NCI-H82 treated with DMSO at 0.1 percent for 48 hours (cell line): Measurements from ENCODE around the gene LGI4.

Experiments
- DNase-seq: peaks from one replicate; lab custom pipeline; 2025; ENCODE audit not compliant: unreplicated experiment; lab: John Stamatoyannopoulos, UW

The LGI4 gene

DNA sequence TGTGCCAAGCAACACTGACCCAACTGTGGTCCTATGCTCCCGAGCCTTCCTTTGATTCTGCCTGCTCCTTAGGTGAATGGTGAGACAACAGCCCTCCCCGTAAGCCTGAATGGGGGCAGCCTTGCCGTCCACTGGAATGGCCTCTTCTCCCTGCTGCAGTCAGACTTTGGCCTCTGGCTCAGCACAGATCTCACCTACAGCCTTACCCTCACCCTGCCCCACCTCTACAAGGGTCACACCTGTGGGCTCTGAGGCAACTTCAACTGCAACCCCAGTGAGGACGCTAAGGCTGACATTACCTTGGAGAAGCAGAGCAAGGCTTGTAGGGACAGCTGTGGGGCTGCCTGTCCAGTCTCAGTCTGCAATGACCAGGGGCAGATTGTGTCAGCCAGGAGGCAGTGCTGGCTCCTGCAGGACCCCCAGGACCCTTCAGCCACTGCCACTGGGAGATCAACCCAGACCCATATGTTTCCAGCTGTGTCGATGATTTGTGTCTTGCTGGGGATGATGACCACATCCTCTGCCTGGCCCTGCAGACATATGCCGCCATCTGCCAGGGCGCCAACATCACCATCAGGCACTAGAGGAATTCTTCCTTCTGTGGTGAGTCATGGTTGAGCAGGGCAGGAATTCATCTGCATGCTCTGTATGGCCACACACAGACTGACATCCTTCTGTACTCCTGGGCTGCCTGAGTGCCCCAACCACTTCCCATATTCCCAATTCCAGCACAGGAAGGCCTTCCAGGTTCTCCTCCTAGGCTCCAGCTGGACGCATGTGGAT is 46.5 kb downstream of the LGI4 start:
- DNase-seq = no peak

DNA sequence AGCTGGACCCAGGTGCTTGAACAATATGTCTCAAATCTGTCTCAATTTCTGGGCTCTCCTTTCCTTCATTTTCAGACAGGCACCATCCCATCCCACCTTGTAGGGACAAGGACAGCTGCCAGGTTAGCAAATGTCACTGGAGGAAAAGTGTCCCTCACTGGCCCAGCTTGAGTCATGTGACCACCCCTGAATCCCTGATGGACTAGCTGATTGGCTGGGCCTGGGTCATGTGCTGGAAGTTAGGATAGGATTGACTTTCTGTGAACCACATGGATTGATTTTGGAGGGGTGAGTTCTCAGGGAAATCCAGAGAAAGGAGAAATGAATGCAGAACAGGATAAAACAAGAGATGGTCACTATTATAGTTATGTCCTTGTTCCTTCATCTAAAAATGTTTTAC is 47.5 kb downstream of the LGI4 start:
- no peak for DNase-seq

DNA sequence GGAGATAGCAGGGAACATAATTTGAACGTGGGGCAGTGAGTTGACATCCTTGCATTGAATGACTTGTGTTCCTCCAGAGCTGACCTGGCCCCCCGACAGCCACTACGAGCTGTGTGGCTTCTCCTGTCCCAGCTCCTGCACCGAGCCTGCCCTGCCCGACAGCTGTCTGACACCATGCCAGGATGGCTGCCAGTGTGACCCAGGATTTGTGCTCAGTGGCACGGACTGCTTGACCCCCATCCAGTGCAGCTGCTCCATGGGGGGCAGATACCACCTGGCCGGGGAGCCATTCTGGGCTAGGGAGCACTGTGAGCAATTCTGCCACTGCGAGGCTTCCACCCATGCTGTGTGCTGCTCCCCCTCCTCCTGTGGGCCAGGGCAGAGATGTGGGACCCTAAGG is 48.4 kb downstream of the LGI4 start:
- no peak for DNase-seq

DNA sequence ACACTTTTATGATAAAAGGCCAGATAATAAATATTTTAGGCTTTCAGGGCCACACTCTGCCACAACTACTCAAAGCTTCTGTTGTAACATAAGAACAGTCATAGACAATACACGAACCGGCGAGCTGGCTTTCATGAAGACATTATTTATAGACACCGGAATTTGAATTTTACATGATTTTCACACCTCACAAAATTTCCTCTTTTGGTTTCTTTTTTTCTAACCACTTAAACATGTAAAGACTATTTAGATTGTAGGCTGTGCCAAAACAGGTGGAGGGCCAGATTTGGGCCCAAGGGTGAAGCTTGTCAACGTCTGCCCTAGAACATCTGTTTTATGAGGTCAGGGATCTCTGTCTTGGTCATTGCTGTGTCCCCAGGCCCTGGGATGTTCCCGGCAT is 48.9 kb downstream of the LGI4 start:
- no peak for DNase-seq

- no peak for DNase-seq
Observed at GRCh38 chr19:35084509-35084762, 50.4 kb downstream of the LGI4 start.

DNA sequence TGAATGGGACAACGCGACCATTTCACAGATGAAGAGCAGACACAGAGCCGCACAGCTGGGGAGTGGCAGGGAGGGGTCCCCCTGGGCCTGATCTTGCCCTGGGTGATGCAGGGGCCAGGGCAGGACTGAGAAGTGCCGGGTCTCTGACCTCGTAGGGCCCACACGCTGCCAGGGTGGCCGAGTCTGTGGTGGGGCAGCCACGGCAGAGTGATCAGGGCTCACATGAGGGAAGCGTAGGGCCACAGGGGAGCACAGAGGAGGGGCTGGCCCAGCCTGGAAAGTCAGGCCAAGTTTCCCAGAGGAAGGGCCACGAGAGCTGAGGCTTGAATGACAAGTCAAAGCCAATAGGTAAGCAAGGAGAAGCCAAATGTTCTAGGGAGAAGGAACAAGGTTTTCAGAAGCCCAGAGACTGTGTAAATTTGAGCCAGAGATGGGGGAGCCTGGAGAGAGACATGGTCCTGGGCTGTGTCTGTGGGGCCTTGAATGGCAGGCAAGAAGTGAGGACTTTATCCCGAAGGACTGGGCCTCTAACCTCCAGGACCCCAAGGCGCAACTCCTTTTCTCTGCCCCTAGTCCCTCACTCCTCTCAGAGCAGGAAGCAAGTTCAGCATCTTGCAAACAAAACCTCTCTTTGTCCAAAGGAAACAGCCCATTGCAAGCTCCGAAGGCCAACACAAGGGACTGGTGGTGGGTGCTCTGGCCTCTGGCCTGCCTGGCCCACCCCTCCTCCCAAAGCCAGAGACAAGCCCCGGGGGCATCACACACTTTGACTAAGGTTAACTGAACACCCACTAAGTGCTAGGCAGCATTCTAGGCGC is 51.0 kb downstream of the LGI4 start:
- no peak for DNase-seq

GRCh38 chr19:35081201-35081600 is 53.7 kb downstream of the LGI4 start:
- no peak for DNase-seq

DNA sequence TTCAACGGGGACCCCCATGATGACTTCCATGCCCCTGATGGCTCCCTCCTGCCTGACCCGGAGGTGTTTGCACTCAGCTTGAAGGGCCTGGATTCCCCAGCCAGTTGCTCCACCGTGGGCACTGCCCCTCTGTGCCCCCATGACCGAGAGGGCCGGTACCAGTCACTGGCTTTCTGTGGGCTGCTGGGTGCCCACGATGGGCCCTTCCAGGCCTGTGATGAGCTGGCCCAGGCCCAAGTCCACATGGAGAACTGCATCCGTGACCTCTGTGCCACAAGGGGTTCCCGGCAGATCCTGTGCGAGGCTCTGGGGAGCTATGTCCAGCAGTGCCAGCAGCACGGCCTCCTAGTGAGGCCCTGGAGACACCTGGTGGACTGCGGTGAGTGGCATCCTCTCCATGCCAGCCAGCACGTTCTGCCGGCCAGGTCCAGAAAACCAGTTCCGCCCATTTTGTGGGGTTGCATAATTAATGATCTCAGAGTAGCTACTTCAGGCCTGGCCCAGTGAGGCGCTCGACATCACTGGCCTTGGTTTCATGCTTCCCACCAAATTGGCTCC is 54.2 kb downstream of the LGI4 start:
- DNase-seq = no peak

- no peak for DNase-seq
Observed at GRCh38 chr19:35079826-35080225, 55.0 kb downstream of the LGI4 start.

- DNase-seq = no peak
Observed at GRCh38 chr19:35077411-35078223, 57.2 kb downstream of the LGI4 start.

- no peak for DNase-seq
Observed at GRCh38 chr19:35076657-35077056, 58.2 kb downstream of the LGI4 start.

- DNase-seq = no peak
Observed at GRCh38 chr19:35076026-35076370, 58.9 kb downstream of the LGI4 start.

- DNase-seq = no peak
Observed at GRCh38 chr19:35075202-35076025, 59.4 kb downstream of the LGI4 start.
